ENCODE results near the gene NSDHL.

Gene NSDHL

GRCh38 chrX:152844256-152844655 is 13.4 kb downstream of the NSDHL start:
- no peak for DNase-seq (ENCODE audit: low read depth)

- DNase-seq (ENCODE audit: low read depth) = no peak
Observed at GRCh38 chrX:152845618-152846240, 14.9 kb downstream of the NSDHL start.

- DNase-seq (ENCODE audit: low read depth) = no peak
Observed at GRCh38 chrX:152847281-152847680, 16.4 kb downstream of the NSDHL start.

GRCh38 chrX:152850465-152850864 is 19.6 kb downstream of the NSDHL start:
- DNase-seq (ENCODE audit: low read depth) = no peak

GRCh38 chrX:152853986-152854385 is 23.1 kb downstream of the NSDHL start:
- DNase-seq (ENCODE audit: low read depth) = no peak

GRCh38 chrX:152861116-152861515 is 30.3 kb downstream of the NSDHL start:
- DNase-seq (ENCODE audit: low read depth) = no peak

GRCh38 chrX:152861826-152862225 is 31.0 kb downstream of the NSDHL start:
- DNase-seq (ENCODE audit: low read depth) = no peak

- DNase-seq (ENCODE audit: low read depth) = no peak
Observed at GRCh38 chrX:152865232-152865920, 34.5 kb downstream of the NSDHL start.

GRCh38 chrX:152866386-152866785 is 35.5 kb downstream of the NSDHL start:
- no peak for DNase-seq (ENCODE audit: low read depth)

- DNase-seq (ENCODE audit: low read depth) = no peak
Observed at GRCh38 chrX:152869972-152870371, 39.1 kb downstream of the NSDHL start.

- no peak for DNase-seq (ENCODE audit: low read depth)
Observed at GRCh38 chrX:152871260-152871659, 40.4 kb downstream of the NSDHL start.

- DNase-seq (ENCODE audit: low read depth) = no peak
Observed at GRCh38 chrX:152872522-152872921, 41.7 kb downstream of the NSDHL start.

GRCh38 chrX:152873361-152873760 is 42.5 kb downstream of the NSDHL start:
- DNase-seq (ENCODE audit: low read depth) = no peak

GRCh38 chrX:152876931-152877840 is 46.3 kb downstream of the NSDHL start:
- no peak for DNase-seq (ENCODE audit: low read depth)

- no peak for DNase-seq (ENCODE audit: low read depth)
Observed at GRCh38 chrX:152878976-152879755, 48.3 kb downstream of the NSDHL start.

- no peak for DNase-seq (ENCODE audit: low read depth)
Observed at GRCh38 chrX:152881289-152881688, 50.4 kb downstream of the NSDHL start.

GRCh38 chrX:152884171-152884570 is 53.3 kb downstream of the NSDHL start:
- no peak for DNase-seq (ENCODE audit: low read depth)

- DNase-seq (ENCODE audit: low read depth) = no peak
Observed at GRCh38 chrX:152886716-152887115, 55.9 kb downstream of the NSDHL start.

GRCh38 chrX:152892499-152892898 is 61.6 kb downstream of the NSDHL start:
- DNase-seq (ENCODE audit: low read depth) = no peak

- DNase-seq (ENCODE audit: low read depth) = no peak
Observed at GRCh38 chrX:152892999-152893891, 62.4 kb downstream of the NSDHL start.

GRCh38 chrX:152893980-152894610 is 63.2 kb downstream of the NSDHL start:
- no peak for DNase-seq (ENCODE audit: low read depth)

Measured in activated T-cell treated with anti-CD3 and anti-CD28 coated beads for 1 hour (primary cell).